GM18520 (cell line): ENCODE results near the gene SMCR8.
A peak's percentile ranks its signal among the peaks of the same experiment; 100 is the strongest.
"Not testable (repeated sequence)": the region's sequence is repeated elsewhere in the genome, so short reads cannot be mapped to it uniquely, and the experiment has no call there.

Experiments used
- ATAC-seq: cut with Tn5 transposase; IDR thresholded peaks from one replicate; pipeline ENCODE4 v1.9.1; 2021; ENCODE audit not compliant: unreplicated experiment

The SMCR8 gene

GRCh38 chr17:18361837-18362697 lies 47.0 kb downstream of the SMCR8 start:
- no peak for ATAC-seq

DNA sequence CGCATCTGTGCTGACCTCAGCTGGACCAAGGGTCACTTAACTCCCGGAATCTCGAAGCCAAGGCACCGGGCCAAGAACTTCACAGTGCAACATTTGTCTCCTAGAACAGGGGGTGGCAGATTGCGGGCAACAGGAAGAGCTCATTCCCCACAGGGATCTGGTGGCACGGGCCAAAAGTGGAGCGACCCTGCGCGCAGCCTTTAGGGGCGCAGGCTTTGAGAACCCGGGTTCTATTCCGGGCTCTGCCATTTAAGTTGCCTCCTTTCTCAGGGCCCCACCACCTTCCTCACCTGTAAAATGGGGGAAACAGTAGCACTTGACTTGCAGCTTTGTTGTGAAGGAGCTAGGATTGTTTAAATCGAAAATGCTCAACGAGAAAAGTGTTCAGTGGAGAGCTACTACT lies 47.6 kb downstream of the SMCR8 start:
- no peak for ATAC-seq

- peak; percentile 97 for ATAC-seq
Measured at GRCh38 chr17:18363101-18364049, 48.3 kb downstream of the SMCR8 start, which contains the start of gene SHMT1. Gene SHMT1 (minus strand): TSS chr17:18363550. CDS start chr17:18355981, 7,569 bp downstream.

DNA sequence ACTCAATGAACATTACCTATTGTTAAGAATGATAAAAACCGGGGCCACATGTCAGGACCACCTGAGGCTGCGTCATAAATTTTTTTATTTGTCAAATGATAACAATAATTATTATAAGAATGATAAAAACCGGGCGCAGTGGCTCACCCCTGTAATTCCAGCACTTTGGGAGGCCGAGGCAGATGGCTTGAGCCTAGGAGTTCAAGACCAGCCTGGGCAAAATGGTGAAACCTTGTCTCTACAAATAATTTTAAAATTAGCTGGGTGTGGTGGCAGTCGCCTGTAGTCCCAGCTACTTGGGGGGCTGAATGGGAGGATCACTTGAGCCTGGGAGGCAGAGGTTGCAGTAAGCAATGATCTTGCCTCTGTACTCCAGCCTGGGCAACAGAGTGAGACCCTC lies 49.1 kb downstream of the SMCR8 start:
- ATAC-seq = no peak

DNA sequence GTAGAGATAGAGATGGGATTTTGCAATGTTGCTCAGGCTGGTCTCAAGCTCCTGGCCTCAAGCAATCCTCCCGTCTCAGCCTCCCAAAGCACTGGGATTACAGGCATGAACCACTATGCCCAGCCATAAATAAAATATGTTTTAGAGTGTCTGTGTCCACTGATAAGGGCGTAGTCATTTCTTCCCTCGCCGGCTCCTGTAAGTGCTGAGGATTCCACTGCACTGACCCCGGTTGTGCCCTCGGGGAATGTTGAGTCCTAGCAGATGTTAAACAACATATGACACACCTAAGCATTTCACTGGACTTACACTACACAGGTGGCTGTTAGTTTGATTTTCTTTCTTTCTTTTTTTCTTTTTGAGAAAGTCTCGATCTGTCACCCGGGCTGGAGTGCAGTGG lies 53.9 kb downstream of the SMCR8 start:
- ATAC-seq = no peak

DNA sequence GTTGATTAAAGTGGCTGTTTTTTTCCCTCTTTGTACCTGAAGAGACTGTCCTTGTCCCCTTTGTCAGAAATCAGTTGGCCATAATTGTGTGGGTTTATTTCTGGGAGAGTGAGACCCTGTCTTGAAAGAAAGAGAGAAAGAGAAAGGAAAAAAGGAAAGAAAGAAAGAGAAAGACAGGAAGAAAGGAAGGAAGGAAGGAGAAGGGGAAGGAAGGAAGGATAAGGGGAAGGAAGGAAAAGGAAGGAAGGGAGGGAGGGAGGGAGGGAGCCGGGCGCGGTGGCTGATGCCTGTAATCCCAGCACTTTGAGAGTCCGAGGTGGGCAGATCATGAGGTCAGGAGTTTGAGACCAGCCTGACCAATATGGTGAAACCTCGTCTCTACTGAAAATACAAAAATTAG lies 55.7 kb downstream of the SMCR8 start:
- ATAC-seq = no peak

DNA sequence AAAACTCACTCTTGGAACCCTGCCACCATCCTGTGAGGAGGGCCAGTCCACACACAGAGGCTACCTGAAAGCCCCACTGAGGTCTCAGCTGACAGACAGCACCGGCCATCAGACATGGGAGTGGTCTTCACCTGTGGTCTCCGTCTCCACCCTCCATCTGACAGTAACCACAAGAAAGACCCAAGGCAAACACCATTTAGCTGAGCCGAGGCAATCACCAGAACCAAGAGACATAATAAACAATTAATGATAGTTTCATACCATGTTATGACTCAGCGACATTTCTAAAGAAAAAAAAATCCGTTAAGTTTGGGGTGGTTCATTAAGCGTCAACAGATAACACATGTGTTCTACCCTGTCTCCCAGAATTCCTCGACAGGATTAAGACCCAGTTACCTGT lies 56.4 kb downstream of the SMCR8 start:
- no peak for ATAC-seq

DNA sequence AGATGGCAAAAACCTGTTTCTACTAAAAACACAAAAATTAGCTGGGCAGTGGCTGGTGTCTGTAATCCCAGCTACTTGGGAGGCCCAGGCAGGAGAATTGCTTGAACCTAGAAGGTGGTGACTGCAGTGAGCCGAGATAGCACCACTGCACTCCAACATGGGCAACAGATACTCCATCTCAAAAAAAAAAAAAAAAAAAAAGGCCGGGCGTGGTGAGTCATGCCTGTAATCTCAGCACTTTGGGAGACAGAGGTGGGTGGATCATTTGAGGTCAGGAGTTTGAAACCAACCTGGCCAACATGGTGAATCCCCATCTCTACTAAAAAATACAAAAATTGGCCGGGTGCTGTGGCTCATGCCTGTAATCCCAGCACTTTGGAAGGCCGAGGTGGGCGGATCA lies 58.1 kb downstream of the SMCR8 start:
- not testable (repeated sequence) for ATAC-seq

- ATAC-seq = no peak
Measured at GRCh38 chr17:18374216-18374615, 59.1 kb downstream of the SMCR8 start.
